Peyer's patch (tissue), 4 donors: ENCODE data around the gene LINS1. TPM values are rescaled to one million over a fixed set of nuclear protein-coding genes. Genes with fewer than 3 reads are reported as not detected.
A peak's percentile ranks its signal among the peaks of the same experiment; 100 is the strongest.

ENCODE experiments used
- DNase-seq, 3 donors: peaks; one replicate each; pipeline ENCODE4 v3.0.0-alpha.2; 2017 to 2019
- H3K27ac ChIP-seq, 4 donors: fragments of 200-600 bp; sonication (generic); one replicate each; pipeline ENCODE4 v1.5.1; 2016 to 2019
- H3K27me3 ChIP-seq, 2 donors: fragments of 200-600 bp; sonication (generic); one replicate each; pipeline ENCODE4 v1.5.1; 2019
- H3K36me3 ChIP-seq, 3 donors: fragments of 200-600 bp; sonication (generic); one replicate each; pipeline ENCODE4 v1.5.1; 2016 to 2019
- H3K4me1 ChIP-seq, 4 donors: fragments of 200-600 bp; sonication (generic); one replicate each; pipeline ENCODE4 v1.5.1; 2016 to 2019
- H3K4me3 ChIP-seq, 4 donors: fragments of 200-600 bp; sonication (generic); 1 replicate in 3 of 4; 2 replicates in 1 of 4; pipeline ENCODE4 v1.5.1; 2016 to 2019; ENCODE audit warnings: mild to moderate bottlenecking in 1 of 4
- H3K9me3 ChIP-seq, 4 donors: fragments of 200-600 bp; sonication (generic); one replicate each; pipeline ENCODE4 v1.5.1; 2016 to 2019; ENCODE audit warnings: mild to moderate bottlenecking in 1 of 4
- CTCF ChIP-seq, 6 experiments: fragments of 450-650 bp in 4 of 6; fragments of 200-600 bp in 2 of 6; sonication (generic) in 1 of 6; IDR thresholded peaks; one replicate each; pipeline ENCODE4 v1.5.1; 2017 to 2019; ENCODE audit warnings: antibody characterized with exemption in 6 of 6, mild to moderate bottlenecking in 3 of 6, moderate library complexity in 1 of 6
- POLR2A ChIP-seq, 2 donors: fragments of 450-650 bp; IDR thresholded peaks; one replicate each; pipeline ENCODE4 v1.5.1; 2017; ENCODE audit warnings: antibody characterized with exemption in 2 of 2, mild to moderate bottlenecking in 2 of 2, moderate library complexity in 2 of 2
- total RNA-seq, 4 donors: library from RNA; depleted of rRNA; stranded (reverse); fragments of >200 nt; gene quantifications; one replicate each; pipeline ENCODE4 v1.1.0, GENCODE V29; 2016

Gene LINS1
- total RNA-seq = 10 to 100 TPM; 12.2 to 32.2 (median 21.5) TPM

- TF ChIP-seq POLR2A (IDR thresholded peaks at IDR 0.05) = peak; percentile 15 to 35
- no peak for TF ChIP-seq CTCF (IDR thresholded peaks at IDR 0.05)
- H3K27ac ChIP-seq = peak within 1 kb of the TSS; percentile 78 to 94 (median 86)
- peak within 1 kb of the TSS; percentile 88 to 96 (median 92) for H3K4me3 ChIP-seq
- H3K9me3 ChIP-seq = no peaks in the 10 kb centered on the region
- peak; percentile 100 for DNase-seq
- H3K4me1 ChIP-seq = peaks cover 0 to 33% (median 4%) of the 10 kb centered on the region in 4 donors
- no peaks in the 10 kb centered on the region for H3K27me3 ChIP-seq
- H3K36me3 ChIP-seq = peaks cover 0 to 18% (median 0%) of the 10 kb centered on the region in 3 donors
Measured at GRCh38 chr15:100602064-100602822, at the start of gene LINS1, which contains the start of gene ASB7. Gene LINS1, minus strand, starts transcription at chr15:100602184. Its CDS starts 21,342 bp downstream, at chr15:100580842. Gene ASB7, plus strand, starts transcription at chr15:100602589. Its CDS starts 9,628 bp downstream, at chr15:100612217.

DNA sequence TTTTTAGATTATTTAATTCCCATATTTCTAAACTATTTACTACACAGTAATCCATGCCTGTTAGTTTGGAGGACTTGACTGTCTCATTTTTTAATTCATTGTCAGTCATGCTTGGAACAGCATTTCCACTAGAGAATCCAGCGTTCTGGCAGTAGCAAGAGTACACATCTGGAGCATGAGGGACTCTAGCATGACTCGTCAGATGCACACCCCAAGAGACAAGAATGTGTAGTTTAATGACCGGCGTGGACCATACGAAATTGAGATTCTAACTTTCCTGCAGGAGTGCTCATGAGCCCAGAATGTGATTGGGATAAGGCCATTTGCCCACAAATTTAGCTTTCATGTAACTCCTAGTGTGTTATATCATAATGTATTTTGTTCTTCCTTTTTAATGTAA lies 49.3 kb upstream of the LINS1 start:
- DNase-seq = no peak
- no peaks in the 10 kb centered on the region for H3K27me3 ChIP-seq
- TF ChIP-seq POLR2A (IDR thresholded peaks at IDR 0.05) (no peak), CTCF (IDR thresholded peaks at IDR 0.05) (no peak)
- no peaks in the 10 kb centered on the region for H3K4me1 ChIP-seq
- no peak overlapping the region for H3K27ac ChIP-seq
- no peak overlapping the region for H3K4me3 ChIP-seq
- H3K36me3 ChIP-seq = peaks cover 0 to 4% (median 0%) of the 10 kb centered on the region in 3 donors
- H3K9me3 ChIP-seq = no peaks in the 10 kb centered on the region

DNA sequence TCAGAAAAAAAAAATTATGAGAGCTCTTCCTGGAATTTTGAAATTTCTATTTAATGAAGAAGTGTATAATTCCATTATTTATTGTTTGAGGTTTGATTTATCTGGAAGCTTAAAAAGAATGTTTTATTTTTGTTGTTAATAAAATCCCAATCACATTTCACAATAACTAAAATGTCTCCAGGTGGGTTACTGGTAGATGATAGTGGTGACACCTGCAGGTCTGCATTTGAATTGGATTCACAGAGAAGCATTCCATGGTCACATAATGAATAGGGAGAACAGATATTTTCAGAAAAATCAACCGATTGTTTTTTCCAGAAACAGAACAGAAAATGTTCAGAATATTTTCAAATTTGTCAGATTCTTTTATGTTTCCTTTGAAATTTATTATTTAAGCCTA lies 48.7 kb upstream of the LINS1 start:
- Histone ChIP-seq H3K27ac (no peak overlapping the region), H3K4me1 (no peaks in the 10 kb centered on the region), H3K27me3 (no peaks in the 10 kb centered on the region), H3K36me3 (peaks cover 0 to 4% (median 0%) of the 10 kb centered on the region in 3 donors), H3K4me3 (no peak overlapping the region), H3K9me3 (no peaks in the 10 kb centered on the region)
- no peak for DNase-seq
- TF ChIP-seq POLR2A (IDR thresholded peaks at IDR 0.05) (no peak), CTCF (IDR thresholded peaks at IDR 0.05) (peak in 3 of 6 experiments; percentile 17 to 34 (median 26))

DNA sequence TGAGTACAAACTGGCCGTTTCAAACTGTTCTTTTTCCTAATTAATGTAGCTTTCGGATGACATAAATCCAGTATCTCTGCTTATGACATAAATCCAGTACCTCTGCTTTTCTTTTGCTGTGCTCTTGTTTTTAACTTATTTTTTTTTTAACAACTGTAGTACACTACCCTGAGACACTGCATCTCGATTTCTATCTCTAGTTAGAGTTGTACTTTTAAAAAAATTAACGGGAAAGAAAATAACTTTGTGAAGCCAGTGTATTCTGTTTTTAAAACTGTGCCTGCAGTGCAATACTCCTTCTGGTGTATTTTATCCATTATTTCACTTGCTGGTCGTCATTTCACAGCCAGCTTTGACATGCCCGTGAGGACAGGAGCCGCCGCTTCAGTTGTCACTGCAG lies 47.0 kb upstream of the LINS1 start:
- H3K9me3 ChIP-seq = no peaks in the 10 kb centered on the region
- H3K4me3 ChIP-seq = no peak overlapping the region
- peaks cover 0 to 4% (median 0%) of the 10 kb centered on the region in 3 donors for H3K36me3 ChIP-seq
- H3K27me3 ChIP-seq = no peaks in the 10 kb centered on the region
- no peak overlapping the region for H3K27ac ChIP-seq
- no peaks in the 10 kb centered on the region for H3K4me1 ChIP-seq
- TF ChIP-seq POLR2A (IDR thresholded peaks at IDR 0.05) (no peak), CTCF (IDR thresholded peaks at IDR 0.05) (no peak)
- DNase-seq = no peak

GRCh38 chr15:100645671-100646070 lies 43.7 kb upstream of the LINS1 start:
- no peak overlapping the region for H3K27ac ChIP-seq
- H3K27me3 ChIP-seq = no peaks in the 10 kb centered on the region
- H3K9me3 ChIP-seq = no peaks in the 10 kb centered on the region
- no peak overlapping the region for H3K4me3 ChIP-seq
- H3K36me3 ChIP-seq = peaks cover 0 to 4% (median 0%) of the 10 kb centered on the region in 3 donors
- DNase-seq = no peak
- TF ChIP-seq CTCF (IDR thresholded peaks at IDR 0.05) (no peak), POLR2A (IDR thresholded peaks at IDR 0.05) (no peak)
- H3K4me1 ChIP-seq = no peaks in the 10 kb centered on the region
